Dendritic cell treated with granulocyte-macrophage colony-stimulating factor and Interleukin-4, amounts not matched to agents 40 ng/mL and 50 ng/mL, for 4 days (primary cell): ENCODE data around the gene FLT1.
A peak's percentile ranks its signal among the peaks of the same experiment; 100 is the strongest.

Experiments used
- H3K27ac Mint-ChIP-seq: one replicate; pipeline ENCODE4 v1.8.0; 2022; ENCODE audit warnings: mild to moderate bottlenecking, mixed read lengths
- H3K27me3 Mint-ChIP-seq: one replicate; pipeline ENCODE4 v1.8.0; 2022; ENCODE audit warnings: mild to moderate bottlenecking, mixed read lengths
- H3K36me3 Mint-ChIP-seq: one replicate; pipeline ENCODE4 v1.8.0; 2022; ENCODE audit warnings: low read depth, mixed read lengths
- H3K4me1 Mint-ChIP-seq: one replicate; pipeline ENCODE4 v1.8.0; 2022; ENCODE audit warnings: low read depth, mixed read lengths
- H3K4me3 Mint-ChIP-seq: one replicate; pipeline ENCODE4 v1.8.0; 2022; ENCODE audit warnings: mild to moderate bottlenecking, moderate library complexity, mixed read lengths
- H3K9me3 Mint-ChIP-seq: one replicate; pipeline ENCODE4 v1.8.0; 2022; ENCODE audit warnings: mixed read lengths
- intact Hi-C: fragments of 100-400 bp; cut with micrococcal nuclease; formaldehyde crosslinking; loops from one replicate; pipeline ENCODE4 v1.15.0; 2022

The FLT1 gene

DNA sequence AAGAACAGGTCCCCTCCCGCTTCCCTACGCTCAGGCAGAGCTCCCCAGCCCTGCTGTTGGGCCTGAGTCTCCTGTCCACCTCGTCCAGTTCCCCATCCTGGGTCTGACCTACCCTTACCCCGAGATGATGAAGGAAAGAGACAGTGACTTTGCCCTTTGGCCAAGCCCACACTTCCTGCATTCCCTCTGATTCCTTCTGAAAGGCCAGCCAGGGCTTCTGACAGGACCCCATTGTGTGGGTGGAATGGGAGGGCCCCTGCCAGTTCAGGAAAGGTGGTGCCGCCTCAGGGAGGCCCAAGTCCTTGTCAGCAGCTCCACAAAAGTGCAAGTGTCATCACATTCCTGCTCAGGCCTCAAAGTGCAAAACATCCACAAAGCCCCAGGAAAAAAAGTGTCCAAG lies 178.8 kb downstream of the FLT1 start:
- no peaks in the 10 kb centered on the region for H3K36me3 Mint-ChIP-seq
- H3K27ac Mint-ChIP-seq = peak overlapping the region; percentile 73
- no peaks in the 10 kb centered on the region for H3K9me3 Mint-ChIP-seq
- intact Hi-C loops = no loop called here
- no peak overlapping the region for H3K4me3 Mint-ChIP-seq
- H3K4me1 Mint-ChIP-seq = peaks cover 13% of the 10 kb centered on the region
- H3K27me3 Mint-ChIP-seq = peaks cover 4% of the 10 kb centered on the region

GRCh38 chr13:28314879-28315278 lies 180.0 kb downstream of the FLT1 start:
- peaks cover 13% of the 10 kb centered on the region for H3K4me1 Mint-ChIP-seq
- no peak overlapping the region for H3K27ac Mint-ChIP-seq
- no peaks in the 10 kb centered on the region for H3K36me3 Mint-ChIP-seq
- H3K4me3 Mint-ChIP-seq = no peak overlapping the region
- peaks cover under 1% of the 10 kb centered on the region for H3K27me3 Mint-ChIP-seq
- no peaks in the 10 kb centered on the region for H3K9me3 Mint-ChIP-seq
- intact Hi-C loops = no loop called here

- H3K4me3 Mint-ChIP-seq = no peak overlapping the region
- H3K27me3 Mint-ChIP-seq = no peaks in the 10 kb centered on the region
- intact Hi-C loops = no loop called here
- H3K27ac Mint-ChIP-seq = no peak overlapping the region
- no peaks in the 10 kb centered on the region for H3K36me3 Mint-ChIP-seq
- H3K9me3 Mint-ChIP-seq = no peaks in the 10 kb centered on the region
- peaks cover 13% of the 10 kb centered on the region for H3K4me1 Mint-ChIP-seq
Observed at GRCh38 chr13:28313579-28313978, 181.3 kb downstream of the FLT1 start.

GRCh38 chr13:28306325-28306724 lies 188.6 kb downstream of the FLT1 start:
- Mint-ChIP-seq H3K4me3 (no peak overlapping the region), H3K4me1 (peaks cover 10% of the 10 kb centered on the region), H3K27me3 (peaks cover 4% of the 10 kb centered on the region), H3K36me3 (no peaks in the 10 kb centered on the region), H3K9me3 (no peaks in the 10 kb centered on the region), H3K27ac (no peak overlapping the region)
- intact Hi-C loops = no loop called here

DNA sequence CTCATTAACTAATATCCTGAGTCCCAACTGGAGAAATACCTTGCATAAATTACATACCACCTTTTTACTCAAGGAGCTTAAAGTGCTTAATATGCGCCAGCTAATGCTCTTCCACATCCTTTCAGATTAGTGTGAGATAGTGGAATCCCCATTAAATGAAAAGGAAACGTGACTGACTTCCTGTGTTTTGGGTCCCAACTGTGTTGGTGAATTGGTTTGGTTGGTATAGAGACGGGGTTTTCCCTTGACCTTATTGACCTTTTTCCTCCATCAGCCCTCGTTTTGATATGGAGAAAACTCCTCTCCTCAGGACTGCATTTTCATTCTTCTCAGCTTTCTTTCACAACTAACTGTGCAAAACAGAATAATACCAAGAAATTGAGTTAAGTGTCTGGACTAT lies 193.1 kb downstream of the FLT1 start:
- H3K36me3 Mint-ChIP-seq = peaks cover 1% of the 10 kb centered on the region
- H3K4me3 Mint-ChIP-seq = no peak overlapping the region
- no peaks in the 10 kb centered on the region for H3K9me3 Mint-ChIP-seq
- no peak overlapping the region for H3K27ac Mint-ChIP-seq
- H3K27me3 Mint-ChIP-seq = peaks cover 6% of the 10 kb centered on the region
- peaks cover 10% of the 10 kb centered on the region for H3K4me1 Mint-ChIP-seq
- intact Hi-C loops = no loop called here

DNA sequence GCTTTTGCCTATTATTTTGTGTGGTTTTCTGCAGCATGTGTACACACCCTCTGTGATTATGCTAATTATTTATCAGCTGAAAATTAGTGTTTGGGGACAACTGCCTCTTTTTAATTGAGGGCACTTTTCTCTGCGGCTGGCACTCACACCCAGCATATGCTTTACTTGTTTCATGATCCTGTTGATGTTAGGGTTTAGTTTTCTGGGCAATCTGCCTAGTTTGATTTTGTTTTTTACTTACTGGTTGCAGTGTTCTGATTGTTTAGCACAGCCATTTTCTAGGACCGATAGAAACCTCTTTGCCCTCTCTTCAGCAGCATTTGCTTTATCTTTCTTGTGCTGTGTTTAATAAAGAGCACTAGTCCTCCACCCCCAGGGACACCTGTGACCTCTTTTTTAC lies 195.0 kb downstream of the FLT1 start:
- Mint-ChIP-seq H3K27me3 (peaks cover 6% of the 10 kb centered on the region), H3K27ac (no peak overlapping the region), H3K4me3 (no peak overlapping the region), H3K36me3 (peaks cover 20% of the 10 kb centered on the region), H3K4me1 (peaks cover 8% of the 10 kb centered on the region), H3K9me3 (no peaks in the 10 kb centered on the region)
- intact Hi-C loops = no loop called here

DNA sequence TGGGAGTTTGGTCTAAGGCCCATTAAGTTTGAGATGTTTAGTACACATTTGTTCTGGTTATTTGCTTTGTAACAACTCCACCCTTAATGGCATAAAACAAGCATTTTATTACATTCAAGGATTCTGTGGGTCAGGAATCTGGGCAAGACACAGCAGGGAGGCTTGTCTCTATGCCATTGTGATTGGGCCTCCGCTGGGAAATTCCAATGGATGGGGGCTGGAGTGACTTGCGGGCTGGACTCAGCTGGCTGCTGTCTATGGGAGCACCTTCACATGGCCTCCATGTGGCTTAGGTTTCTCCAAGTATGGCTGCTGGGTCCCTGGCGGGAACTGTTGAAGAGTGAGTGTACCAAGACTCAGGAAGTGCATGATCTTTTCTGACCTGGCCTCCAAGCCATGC lies 197.6 kb downstream of the FLT1 start:
- Mint-ChIP-seq H3K4me1 (peaks cover 8% of the 10 kb centered on the region), H3K27me3 (peaks cover 3% of the 10 kb centered on the region), H3K36me3 (peaks cover 41% of the 10 kb centered on the region), H3K27ac (no peak overlapping the region), H3K9me3 (no peaks in the 10 kb centered on the region), H3K4me3 (no peak overlapping the region)
- intact Hi-C loops = no loop called here

GRCh38 chr13:28286263-28286662 lies 208.7 kb downstream of the FLT1 start:
- Mint-ChIP-seq H3K27me3 (no peaks in the 10 kb centered on the region), H3K36me3 (peaks cover 86% of the 10 kb centered on the region)

GRCh38 chr13:28283600-28283999 lies 211.3 kb downstream of the FLT1 start:
- H3K27me3 Mint-ChIP-seq = no peaks in the 10 kb centered on the region
- intact Hi-C loops = no loop called here
- peaks cover 82% of the 10 kb centered on the region for H3K36me3 Mint-ChIP-seq
- H3K9me3 Mint-ChIP-seq = no peaks in the 10 kb centered on the region
- no peak overlapping the region for H3K4me3 Mint-ChIP-seq
- no peak overlapping the region for H3K27ac Mint-ChIP-seq
- peaks cover 9% of the 10 kb centered on the region for H3K4me1 Mint-ChIP-seq

More at GRCh38 chr13:28286263-28286662, 208.7 kb downstream of the FLT1 start:
- intact Hi-C loops = no loop called here
- no peaks in the 10 kb centered on the region for H3K9me3 Mint-ChIP-seq
- H3K4me3 Mint-ChIP-seq = no peak overlapping the region
- no peak overlapping the region for H3K27ac Mint-ChIP-seq
- peaks cover 9% of the 10 kb centered on the region for H3K4me1 Mint-ChIP-seq

GRCh38 chr13:28282451-28282850 lies 212.5 kb downstream of the FLT1 start:
- Mint-ChIP-seq H3K4me1 (peaks cover 9% of the 10 kb centered on the region), H3K36me3 (peaks cover 78% of the 10 kb centered on the region), H3K27ac (no peak overlapping the region), H3K9me3 (no peaks in the 10 kb centered on the region), H3K4me3 (no peak overlapping the region), H3K27me3 (no peaks in the 10 kb centered on the region)
- intact Hi-C loops = no loop called here

GRCh38 chr13:28273919-28274318 lies 221.0 kb downstream of the FLT1 start:
- Mint-ChIP-seq H3K4me3 (no peak overlapping the region), H3K4me1 (peaks cover 1% of the 10 kb centered on the region), H3K9me3 (no peaks in the 10 kb centered on the region), H3K27ac (no peak overlapping the region), H3K36me3 (peaks cover 65% of the 10 kb centered on the region), H3K27me3 (no peaks in the 10 kb centered on the region)
- intact Hi-C loops = no loop called here

GRCh38 chr13:28271056-28271840 lies 223.7 kb downstream of the FLT1 start:
- peaks cover 13% of the 10 kb centered on the region for H3K4me1 Mint-ChIP-seq
- H3K27me3 Mint-ChIP-seq = no peaks in the 10 kb centered on the region
- no peak overlapping the region for H3K27ac Mint-ChIP-seq
- intact Hi-C loops = no loop called here
- H3K4me3 Mint-ChIP-seq = no peak overlapping the region
- H3K36me3 Mint-ChIP-seq = peaks cover 69% of the 10 kb centered on the region
- H3K9me3 Mint-ChIP-seq = no peaks in the 10 kb centered on the region

DNA sequence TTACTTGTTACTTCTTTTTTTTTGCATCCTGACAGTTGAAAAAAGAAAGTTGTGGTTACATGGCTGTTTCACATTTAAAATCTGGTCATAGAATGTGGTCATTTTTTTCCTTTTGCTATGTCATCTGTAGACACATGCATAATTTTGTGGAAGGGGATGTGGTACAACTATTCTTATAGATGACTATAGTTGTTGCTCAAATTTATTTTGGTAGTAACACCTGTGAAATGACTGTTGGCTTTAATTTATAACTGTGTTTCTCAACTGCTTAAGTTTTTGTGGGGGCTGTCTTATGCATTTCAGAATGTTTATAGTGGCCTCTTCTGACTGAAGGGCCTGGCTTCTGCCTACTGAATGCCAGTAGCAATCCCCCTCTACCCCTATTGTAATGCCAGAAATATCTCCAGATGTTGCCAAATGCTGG lies 226.1 kb downstream of the FLT1 start:
- Mint-ChIP-seq H3K27ac (no peak overlapping the region), H3K4me3 (no peak overlapping the region), H3K27me3 (no peaks in the 10 kb centered on the region), H3K4me1 (peaks cover 13% of the 10 kb centered on the region), H3K36me3 (peaks cover 58% of the 10 kb centered on the region), H3K9me3 (no peaks in the 10 kb centered on the region)
- intact Hi-C loops = no loop called here

DNA sequence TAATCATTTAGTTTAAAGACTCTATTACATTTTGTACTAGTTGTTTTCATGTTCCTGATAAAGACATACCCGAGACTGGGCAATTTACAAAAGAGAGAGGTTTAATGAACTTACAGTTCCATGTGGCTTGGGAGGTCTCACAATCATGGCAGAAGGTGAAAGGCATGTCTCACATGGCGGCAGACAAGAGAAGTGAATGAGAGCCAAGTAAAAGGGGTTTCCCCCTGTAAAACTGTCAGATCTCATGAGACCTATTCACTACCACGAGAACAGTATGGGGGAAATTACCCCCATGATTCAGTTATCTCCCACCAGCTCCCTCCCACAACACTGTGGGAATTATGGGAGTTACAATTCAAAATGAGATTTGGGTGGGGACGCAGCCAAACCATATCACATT lies 227.4 kb downstream of the FLT1 start:
- H3K9me3 Mint-ChIP-seq = no peaks in the 10 kb centered on the region
- H3K36me3 Mint-ChIP-seq = peaks cover 62% of the 10 kb centered on the region
- intact Hi-C loops = no loop called here
- H3K4me3 Mint-ChIP-seq = no peak overlapping the region
- no peak overlapping the region for H3K27ac Mint-ChIP-seq
- peaks cover 13% of the 10 kb centered on the region for H3K4me1 Mint-ChIP-seq
- H3K27me3 Mint-ChIP-seq = no peaks in the 10 kb centered on the region

DNA sequence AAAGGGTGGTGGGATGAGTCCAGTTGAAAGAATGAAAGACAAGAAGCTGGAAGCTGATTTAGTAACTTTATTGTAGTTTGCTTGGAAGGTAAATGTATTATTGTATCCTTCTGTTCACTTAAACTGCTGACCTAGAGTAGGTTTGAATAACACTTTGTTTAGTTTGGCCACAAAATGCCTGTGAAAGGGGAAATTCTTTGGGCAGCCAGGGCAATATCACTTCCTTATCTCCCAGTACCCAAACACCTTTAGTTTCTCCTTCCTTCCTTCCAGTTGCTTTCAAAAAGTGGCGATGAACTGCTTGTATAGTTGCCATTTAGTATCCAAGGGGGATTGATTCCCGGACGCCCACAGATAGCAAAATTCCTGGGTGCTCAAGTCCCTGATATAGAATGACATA lies 236.5 kb downstream of the FLT1 start:
- Mint-ChIP-seq H3K27me3 (no peaks in the 10 kb centered on the region), H3K27ac (no peak overlapping the region), H3K4me1 (peaks cover 22% of the 10 kb centered on the region), H3K36me3 (peaks cover 73% of the 10 kb centered on the region), H3K9me3 (no peaks in the 10 kb centered on the region), H3K4me3 (no peak overlapping the region)
- intact Hi-C loops = no loop called here
